Measurements from ENCODE around the gene SPATA16.

GRCh38 chr3:172915911-172916514 lies 225.0 kb downstream of the SPATA16 start:
- TF ChIP-seq CTCF (IDR thresholded peaks at IDR 0.05; ENCODE audit: poor library complexity) (no peak), EZH2 (IDR thresholded peaks at IDR 0.05; ENCODE audit: borderline replicate concordance) (no peak), EZH2phosphoT487 (IDR thresholded peaks at IDR 0.05; ENCODE audit: low read depth, severe bottlenecking, unreplicated experiment) (no peak)
